Middle frontal gyrus (tissue), 1 donor: ENCODE data around the gene AMPD2.
A peak's percentile ranks its signal among the peaks of the same experiment; 100 is the strongest.
"Not testable (repeated sequence)": the region's sequence is repeated elsewhere in the genome, so short reads cannot be mapped to it uniquely, and the experiment has no call there.

Experiments used
- DNase-seq: peaks from one replicate; pipeline ENCODE4 v3.0.0-alpha.2; 2015; ENCODE audit warnings: low spot score; ENCODE audit errors: extremely low spot score

Gene AMPD2

GRCh38 chr1:109649491-109649914, 29.9 kb downstream of the AMPD2 start:
- DNase-seq: no peak

- no peak for DNase-seq
Measured at GRCh38 chr1:109650609-109651008, 31.0 kb downstream of the AMPD2 start.

- DNase-seq: no peak
Measured at GRCh38 chr1:109652402-109652801, 32.8 kb downstream of the AMPD2 start.

- no peak for DNase-seq
Measured at GRCh38 chr1:109653306-109653705, 33.7 kb downstream of the AMPD2 start.

GRCh38 chr1:109654519-109654918, 34.9 kb downstream of the AMPD2 start:
- DNase-seq: no peak

- DNase-seq: peak; percentile 49
Measured at GRCh38 chr1:109655615-109656519, 36.2 kb downstream of the AMPD2 start, which contains the start of gene GSTM4. Gene GSTM4 (plus strand): TSS chr1:109656099. CDS start chr1:109656390, 291 bp downstream.

- DNase-seq: no peak
Measured at GRCh38 chr1:109657395-109657794, 37.8 kb downstream of the AMPD2 start.

- DNase-seq: no peak
Measured at GRCh38 chr1:109657970-109658369, 38.3 kb downstream of the AMPD2 start.

GRCh38 chr1:109658533-109659042, 39.0 kb downstream of the AMPD2 start:
- no peak for DNase-seq

GRCh38 chr1:109659145-109659544, 39.5 kb downstream of the AMPD2 start:
- no peak for DNase-seq

- no peak for DNase-seq
Measured at GRCh38 chr1:109659997-109660690, 40.5 kb downstream of the AMPD2 start.

GRCh38 chr1:109660691-109661026, 41.0 kb downstream of the AMPD2 start:
- not testable (repeated sequence) for DNase-seq

GRCh38 chr1:109661391-109661790, 41.8 kb downstream of the AMPD2 start:
- DNase-seq: no peak

GRCh38 chr1:109664671-109665070, 45.0 kb downstream of the AMPD2 start:
- DNase-seq: no peak

- DNase-seq: peak; percentile 53
Measured at GRCh38 chr1:109667452-109668122, 48.0 kb downstream of the AMPD2 start, which contains the start of gene GSTM2. Gene GSTM2 (plus strand): TSS chr1:109668057. CDS start chr1:109668116, 59 bp downstream.

- no peak for DNase-seq
Measured at GRCh38 chr1:109668123-109668775, 48.6 kb downstream of the AMPD2 start.

- no peak for DNase-seq
Measured at GRCh38 chr1:109669246-109669948, 49.8 kb downstream of the AMPD2 start.

- not testable (repeated sequence) for DNase-seq
Measured at GRCh38 chr1:109669949-109670302, 50.3 kb downstream of the AMPD2 start.

- no peak for DNase-seq
Measured at GRCh38 chr1:109671067-109671466, 51.4 kb downstream of the AMPD2 start.

- DNase-seq: not testable (repeated sequence)
Measured at GRCh38 chr1:109673861-109674260, 54.2 kb downstream of the AMPD2 start.
